Skin epidermis (tissue), 12 donors: ENCODE results near the gene ALX3.
A peak's percentile ranks its signal among the peaks of the same experiment; 100 is the strongest.

Experiments
- H3K27ac ChIP-seq, 21 experiments: fragments of 200-600 bp; sonication (generic) in 11 of 21; one replicate each; pipeline ENCODE4 v1.5.0; 2020; ENCODE audit warnings: mild to moderate bottlenecking in 3 of 21, inconsistent platforms in 2 of 21, moderate library complexity in 2 of 21
- H3K4me3 ChIP-seq, 7 experiments: fragments of 200-600 bp; sonication (generic) in 2 of 7; one replicate each; pipeline ENCODE4 v1.5.0; 2020; ENCODE audit warnings: inconsistent platforms in 2 of 7, mild to moderate bottlenecking in 2 of 7, moderate library complexity in 1 of 7

ALX3 gene

DNA sequence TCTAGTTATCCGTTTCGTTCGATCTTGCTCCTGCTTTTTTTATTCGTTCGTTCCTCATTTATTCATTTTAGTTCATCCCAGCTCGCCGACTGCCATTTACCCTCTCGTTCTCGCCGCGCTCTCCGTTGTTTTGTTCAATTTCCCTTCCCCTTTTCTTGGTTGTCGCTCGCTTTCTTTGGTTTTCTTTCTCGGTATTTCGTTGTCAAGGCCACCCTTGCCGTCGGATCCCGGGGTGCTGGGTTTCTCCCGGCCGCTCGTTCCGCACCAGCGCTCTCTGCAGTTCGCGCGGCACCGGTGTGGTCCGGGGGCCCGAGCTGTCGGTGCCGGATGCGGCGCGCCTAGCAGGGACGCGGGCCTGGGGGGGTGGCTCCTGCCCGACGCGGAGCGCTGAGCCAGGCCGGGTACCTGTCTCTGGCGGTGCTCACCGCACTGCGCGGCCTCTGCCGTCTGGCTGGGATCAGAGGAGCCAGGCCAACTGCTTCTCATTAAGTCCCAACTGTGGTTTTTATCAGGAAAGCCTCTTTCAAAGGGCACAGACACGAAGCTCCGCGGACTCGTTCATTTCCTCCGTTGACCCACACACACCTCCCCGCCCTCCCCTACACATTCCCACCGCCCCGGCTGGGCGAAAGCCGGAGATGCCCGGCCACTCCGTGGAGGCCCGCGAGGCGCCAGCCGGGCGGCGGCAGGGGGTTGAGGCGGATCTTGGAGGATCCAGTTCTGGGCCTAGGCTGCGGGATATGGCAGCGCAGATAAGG is 1.6 kb downstream of the ALX3 start:
- peak overlapping the region in 3 of 21 experiments; percentile 12 to 58 (median 29) for H3K27ac ChIP-seq

DNA sequence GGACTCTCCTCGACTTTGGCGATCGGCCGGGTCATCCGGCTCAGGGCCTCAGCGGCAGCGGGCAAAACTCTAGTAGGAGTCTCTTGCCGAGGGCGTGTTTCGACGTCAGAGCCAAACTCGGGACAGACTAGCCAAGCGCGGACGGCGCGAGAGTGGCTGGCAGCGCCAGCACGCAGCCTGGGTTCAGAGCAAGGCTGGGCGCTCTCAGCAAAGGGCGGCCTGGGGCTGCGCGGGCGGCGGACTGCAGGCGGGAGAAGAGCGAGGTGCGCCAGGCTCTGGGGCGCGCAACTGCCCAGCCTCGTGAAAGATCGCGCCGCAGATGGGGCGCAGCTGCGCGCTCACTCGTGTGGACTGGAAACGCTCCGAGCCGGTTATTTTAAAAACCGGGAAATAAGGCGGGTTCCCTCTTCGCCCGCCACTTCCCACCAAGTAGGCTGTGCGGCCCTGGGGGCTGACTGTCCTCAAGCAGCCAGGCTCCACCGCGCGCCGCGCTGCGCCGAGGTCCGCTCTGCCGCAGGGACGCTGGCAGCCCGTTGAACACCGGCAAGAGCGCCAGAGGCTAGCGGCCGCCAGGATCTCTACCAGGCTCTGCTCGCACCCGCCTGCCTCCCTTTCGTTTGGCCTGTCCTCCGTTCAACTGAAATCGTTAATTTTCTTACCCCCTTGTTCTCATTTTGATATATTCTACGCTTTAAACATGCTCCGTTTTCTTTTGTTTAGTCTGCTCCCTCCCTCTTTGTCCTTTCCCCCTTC is 2.4 kb downstream of the ALX3 start:
- Histone ChIP-seq H3K27ac (peak overlapping the region in 3 of 21 experiments; percentile 1 to 58 (median 6)), H3K4me3 (peak overlapping the region in 1 of 7 experiments; percentile 5)

More for the DNA sequence above, 1.6 kb downstream of the ALX3 start:
- peak overlapping the region in 1 of 7 experiments; percentile 5 for H3K4me3 ChIP-seq

DNA sequence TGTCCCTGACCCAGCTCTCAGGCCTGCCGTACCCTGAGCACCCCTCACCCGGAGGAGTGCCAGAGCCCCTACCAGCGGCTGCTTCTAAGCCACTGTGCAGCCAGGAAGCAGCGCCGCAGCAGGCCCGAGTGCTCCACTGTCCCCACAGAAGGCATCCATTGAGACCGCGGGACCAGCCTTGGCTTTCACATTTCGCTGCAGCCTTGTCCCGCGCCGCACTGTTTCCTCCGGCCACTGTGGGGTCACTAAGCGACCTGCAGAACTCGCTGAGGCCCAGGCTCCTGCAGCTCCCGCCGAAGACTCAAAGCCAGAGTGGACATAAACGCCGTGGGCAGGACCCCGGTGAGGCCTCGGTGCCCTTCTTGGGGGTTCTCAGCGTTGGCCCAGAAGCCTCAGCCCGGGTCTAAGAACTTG is 3.0 kb downstream of the ALX3 start:
- Histone ChIP-seq H3K27ac (peak overlapping the region in 3 of 21 experiments; percentile 1 to 30 (median 6)), H3K4me3 (no peak overlapping the region)

DNA sequence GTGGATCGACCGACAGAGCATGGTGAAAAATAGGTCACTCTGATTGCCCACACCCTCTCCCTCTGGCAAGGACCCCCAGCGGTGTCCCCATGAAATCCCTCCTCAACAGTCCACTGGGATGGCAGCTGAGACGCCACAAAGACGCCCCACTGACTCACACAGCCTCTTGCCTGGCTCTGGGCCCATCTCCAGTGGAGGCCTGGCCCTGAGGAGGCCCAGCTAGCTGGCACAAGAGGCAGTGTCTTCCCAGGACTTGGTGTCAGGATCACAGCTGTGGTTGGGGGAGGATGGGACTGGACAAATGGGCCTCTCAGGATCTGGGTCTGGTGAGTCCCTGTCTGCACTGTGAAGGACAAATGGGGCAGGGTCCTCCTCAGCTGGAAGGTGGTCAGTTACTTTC is 4.6 kb downstream of the ALX3 start:
- no peak overlapping the region for H3K27ac ChIP-seq
- no peak overlapping the region for H3K4me3 ChIP-seq

DNA sequence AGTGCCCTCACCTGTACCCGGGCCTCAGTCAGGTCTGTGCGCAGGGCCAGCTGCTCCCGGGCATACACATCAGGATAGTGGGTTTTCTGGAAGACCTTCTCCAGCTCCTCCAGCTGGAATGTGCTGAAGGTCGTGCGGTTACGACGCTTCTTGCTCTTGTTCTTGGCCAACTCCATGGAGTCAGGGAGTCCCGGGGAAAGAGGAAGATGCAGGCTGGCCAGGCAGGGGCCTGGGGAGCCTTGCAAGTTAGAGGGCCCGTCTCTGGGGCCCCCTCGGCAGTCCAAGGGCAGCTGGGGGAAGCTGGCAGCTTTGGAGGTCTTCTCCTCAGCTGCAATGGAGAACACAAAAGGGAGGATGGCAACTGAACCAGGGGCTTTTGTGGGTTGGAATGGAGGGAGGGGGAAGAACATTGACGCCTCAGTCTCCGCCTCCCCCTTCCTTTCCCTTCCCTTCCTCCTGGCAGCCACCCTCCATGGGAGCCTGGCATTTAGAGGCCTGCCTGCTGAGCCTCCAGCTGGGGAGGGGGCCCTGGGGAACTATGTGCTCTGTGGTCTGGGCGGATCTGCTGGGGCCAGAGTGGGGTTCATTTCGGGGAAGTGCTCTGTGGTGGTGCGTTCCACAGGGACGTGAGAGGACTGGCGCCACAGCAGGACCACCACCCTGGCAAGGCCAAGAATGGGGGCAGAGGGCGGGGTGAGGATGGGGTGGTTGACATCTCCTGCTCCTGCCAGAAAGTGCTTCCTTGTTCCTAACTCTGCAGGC is 5.7 kb downstream of the ALX3 start:
- H3K4me3 ChIP-seq, result no peak overlapping the region
- no peak overlapping the region for H3K27ac ChIP-seq

DNA sequence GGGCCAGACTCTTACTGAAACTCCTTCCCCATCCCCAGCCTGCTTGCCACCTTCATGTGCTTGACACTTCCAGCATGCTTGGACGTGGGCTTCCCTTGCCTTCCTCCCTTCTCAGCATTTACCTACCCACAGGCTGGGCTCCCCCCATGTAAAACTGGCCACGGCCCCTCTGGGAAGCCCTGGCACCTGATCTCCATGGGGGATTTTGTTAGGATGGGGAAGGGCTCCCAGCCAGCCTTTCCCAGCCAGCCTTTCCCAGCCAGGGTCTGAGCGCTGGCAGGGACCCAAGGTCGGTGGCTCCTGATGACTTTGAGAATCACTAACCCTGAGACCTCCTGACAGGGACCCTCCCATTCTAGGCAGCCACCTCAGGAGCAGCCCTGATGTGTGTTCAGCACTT is 6.7 kb downstream of the ALX3 start:
- no peak overlapping the region for H3K27ac ChIP-seq
- H3K4me3 ChIP-seq, result no peak overlapping the region

DNA sequence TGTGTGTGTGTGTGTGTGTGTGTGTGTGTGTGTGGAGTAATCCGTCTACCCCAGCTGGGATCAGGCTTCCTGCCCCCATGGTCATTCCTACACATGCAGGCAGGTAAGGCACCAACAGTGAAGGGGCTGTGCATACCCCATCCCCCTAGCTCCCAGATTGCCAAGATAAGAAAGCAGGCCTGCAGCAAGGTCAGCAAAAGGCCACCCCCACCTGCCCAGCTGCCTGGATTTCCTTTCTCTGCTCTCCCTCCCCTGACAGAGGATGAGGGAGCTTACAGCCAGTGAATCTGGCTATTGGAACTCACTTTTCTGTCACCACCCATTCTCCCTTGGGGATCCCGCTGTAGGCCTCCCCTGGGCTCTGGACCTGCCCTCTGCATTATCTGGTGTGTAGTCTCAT is 7.9 kb downstream of the ALX3 start:
- Histone ChIP-seq H3K4me3 (no peak overlapping the region), H3K27ac (no peak overlapping the region)

DNA sequence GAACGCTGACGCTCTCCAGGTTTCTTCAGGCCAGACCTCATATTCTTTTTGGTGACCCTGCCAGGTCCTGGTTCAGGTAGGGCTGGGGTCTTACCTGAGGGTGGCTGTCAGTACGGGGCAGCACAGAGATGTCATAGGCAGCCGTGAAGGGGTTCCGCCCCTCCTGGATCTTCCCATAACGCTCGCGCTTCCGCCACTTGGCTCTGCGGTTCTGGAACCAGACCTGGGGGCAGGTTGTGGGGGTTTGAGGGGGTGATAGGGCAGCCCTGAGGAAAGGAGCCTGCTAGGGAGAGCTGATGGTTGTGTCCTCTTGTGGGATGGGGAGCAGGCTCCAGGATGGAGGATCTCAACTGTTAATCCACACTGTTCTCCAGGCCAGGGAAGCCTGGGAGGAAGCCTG is 9.1 kb downstream of the ALX3 start:
- H3K4me3 ChIP-seq, result no peak overlapping the region
- no peak overlapping the region for H3K27ac ChIP-seq

DNA sequence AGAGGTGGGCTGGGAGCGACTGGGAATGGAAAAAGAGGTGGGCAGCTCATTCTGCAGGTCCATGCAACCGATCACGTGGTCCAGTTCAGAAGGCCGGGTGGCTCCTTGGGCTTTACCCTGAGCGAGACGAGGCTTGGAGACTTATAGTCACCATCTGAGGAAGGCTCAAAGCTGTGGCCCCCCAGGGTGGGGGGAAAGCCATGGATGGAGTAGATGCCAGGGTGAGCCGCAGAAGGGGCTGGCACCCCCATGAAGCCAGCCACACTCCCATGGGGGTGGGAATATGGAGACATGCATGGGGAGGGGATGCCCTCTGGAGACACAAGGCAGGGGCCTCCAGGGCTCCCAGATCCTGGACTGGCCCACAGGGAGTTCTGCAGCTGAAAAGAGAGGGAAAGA is 9.8 kb downstream of the ALX3 start:
- Histone ChIP-seq H3K27ac (no peak overlapping the region), H3K4me3 (no peak overlapping the region)

DNA sequence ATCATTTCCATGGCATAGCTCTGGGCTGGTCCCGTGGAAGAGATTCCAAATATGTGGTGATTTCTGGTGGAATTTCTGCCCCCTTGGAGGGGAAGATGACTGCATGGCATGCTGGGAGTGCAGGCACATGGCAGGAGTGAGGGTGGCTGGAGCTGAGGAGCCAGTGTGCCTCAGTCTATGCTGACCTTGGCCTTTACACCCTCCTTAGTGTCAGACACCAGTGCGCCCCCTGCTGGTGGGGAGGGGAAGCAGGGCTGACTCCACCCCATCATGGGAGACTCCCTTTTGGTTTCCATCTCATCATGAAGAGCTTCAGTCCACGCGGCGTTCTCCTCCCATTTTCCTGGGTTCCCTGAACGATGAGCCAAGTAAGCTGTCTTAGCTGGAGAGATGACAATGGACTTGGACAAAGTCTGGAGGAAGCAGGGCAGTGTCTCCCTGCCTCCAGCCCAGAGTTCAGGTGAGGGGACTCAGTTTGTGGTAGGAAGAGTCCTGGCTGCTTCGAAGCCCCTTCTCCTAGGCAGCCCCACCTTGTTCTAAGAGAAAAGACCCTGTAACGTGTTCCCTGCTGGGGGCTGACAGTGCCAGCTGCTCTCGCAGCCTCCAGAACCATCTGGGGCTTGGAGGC is 10.3 kb downstream of the ALX3 start:
- H3K27ac ChIP-seq, result no peak overlapping the region
- no peak overlapping the region for H3K4me3 ChIP-seq

DNA sequence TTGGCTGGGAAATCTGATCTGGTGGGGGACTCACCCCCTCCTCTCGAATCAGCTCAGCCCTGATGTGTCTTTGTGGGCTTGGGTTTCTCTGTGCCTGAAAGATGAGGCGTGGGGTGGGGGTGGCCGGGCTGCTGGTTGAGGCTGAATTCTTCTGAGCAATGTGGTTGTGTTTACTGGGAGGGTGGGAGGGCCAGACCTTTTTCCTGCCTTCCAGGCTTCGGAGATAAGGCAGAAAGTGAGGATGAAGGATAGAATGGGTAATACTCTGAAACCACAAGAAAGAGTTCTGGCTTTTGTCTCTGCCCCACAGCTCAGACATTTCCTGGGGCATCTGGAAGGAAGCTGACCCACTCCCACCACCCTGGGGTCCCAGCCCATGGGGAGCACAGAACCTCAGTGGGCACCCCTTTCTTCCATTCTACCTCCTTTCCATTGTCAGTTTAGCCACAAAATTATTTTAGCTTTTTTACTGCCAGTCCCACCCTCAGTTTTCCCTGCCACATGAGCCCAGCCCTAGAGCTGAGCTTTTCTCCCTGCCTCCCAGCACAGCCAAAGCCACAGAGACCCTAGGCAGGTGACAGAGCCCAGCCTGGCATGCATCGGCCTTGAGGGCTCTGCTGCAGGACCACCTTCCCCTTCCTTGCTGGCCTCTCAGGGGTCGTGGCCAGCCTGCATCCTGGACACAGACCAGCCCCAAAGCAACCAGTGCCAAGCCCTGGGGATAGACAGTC is 11.2 kb downstream of the ALX3 start:
- Histone ChIP-seq H3K27ac (no peak overlapping the region), H3K4me3 (no peak overlapping the region)

DNA sequence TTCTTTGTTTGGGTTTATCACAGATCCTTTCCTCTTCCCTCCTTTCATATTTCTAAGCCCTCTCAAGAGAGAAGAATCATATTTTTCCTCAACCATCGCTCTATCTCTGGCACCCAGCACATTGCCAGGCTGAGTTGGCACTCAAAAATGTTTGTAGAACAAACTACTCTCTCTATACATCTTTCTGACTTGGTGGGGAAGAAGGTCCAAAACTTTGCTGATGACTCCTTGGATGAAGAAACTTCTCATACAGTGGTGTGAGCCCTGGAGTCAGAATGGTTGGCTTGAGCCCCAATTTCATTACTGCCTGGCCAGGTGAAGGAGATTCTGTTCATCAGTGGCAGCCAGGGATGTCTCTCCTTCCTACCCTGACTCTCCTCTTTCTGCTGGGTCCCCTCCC is 11.9 kb downstream of the ALX3 start:
- Histone ChIP-seq H3K4me3 (no peak overlapping the region), H3K27ac (no peak overlapping the region)

DNA sequence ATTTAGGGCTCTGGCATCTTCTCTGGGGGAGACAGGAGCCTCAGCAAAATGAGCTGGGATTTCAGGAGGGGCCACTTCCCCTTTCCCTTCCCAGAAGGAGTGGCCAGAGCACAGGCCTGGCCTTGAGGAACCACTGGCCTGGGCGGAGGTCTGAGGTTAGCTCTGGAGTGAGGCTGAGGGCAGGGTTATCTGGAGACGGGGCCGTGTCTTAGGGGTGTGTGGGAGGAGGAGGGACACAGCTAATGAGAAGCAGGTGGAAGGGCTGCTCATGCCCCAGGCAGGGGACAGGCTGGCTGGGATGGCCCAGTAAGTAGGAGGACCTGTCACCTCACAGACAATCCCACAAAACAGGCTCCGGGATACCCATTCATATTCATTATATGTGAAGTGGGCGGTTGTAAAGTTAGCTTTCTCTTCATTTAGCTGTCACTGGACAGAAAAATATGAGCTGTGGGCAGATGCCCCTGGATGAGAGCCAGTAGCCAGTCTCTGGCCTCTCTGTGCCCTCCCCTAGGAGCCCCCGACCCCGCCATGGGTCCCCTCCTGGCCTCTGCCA is 12.4 kb downstream of the ALX3 start:
- H3K4me3 ChIP-seq, result no peak overlapping the region
- H3K27ac ChIP-seq, result peak overlapping the region in 2 of 21 experiments; percentile 35 to 72

DNA sequence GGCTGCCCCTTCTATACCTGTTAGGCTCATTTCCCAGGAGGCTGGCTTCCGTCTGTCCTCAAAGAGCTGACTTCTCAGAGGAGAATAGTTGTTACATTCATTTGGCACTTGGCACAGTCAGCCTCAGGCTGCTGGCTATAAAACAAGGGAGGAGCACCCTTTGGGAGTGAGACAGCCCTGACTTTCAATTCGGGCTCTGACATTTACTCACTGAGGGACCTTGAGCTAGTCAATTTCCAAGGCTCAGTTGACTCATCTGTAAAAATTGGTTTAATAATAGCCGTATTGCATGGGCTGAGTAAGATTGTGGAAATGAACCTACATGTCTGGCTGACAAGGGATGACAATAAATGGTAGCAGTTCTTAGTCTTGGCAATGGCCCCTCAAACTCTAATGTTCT is 13.7 kb downstream of the ALX3 start:
- Histone ChIP-seq H3K4me3 (no peak overlapping the region), H3K27ac (peak overlapping the region in 6 of 21 experiments; percentile 5 to 72 (median 34))

DNA sequence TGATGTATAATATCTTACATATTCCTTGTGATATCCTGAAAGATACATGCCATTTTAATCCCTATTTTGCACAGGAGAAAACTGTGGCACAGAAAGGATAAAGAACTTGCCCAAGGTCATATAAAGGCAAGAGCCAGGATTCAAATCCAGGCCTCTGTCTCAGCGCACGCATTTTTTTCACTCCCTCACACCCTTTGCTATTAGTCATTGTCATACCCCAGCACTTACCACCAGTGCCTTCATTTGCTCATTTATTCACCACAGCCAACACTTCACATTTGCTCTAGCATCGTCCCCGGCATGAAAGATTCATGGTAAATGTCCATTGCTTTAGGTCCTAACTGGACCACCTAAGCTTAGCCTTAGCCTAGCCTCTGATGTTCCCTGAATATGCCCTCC is 14.2 kb downstream of the ALX3 start:
- Histone ChIP-seq H3K4me3 (no peak overlapping the region), H3K27ac (peak overlapping the region in 2 of 21 experiments; percentile 5 to 49)

DNA sequence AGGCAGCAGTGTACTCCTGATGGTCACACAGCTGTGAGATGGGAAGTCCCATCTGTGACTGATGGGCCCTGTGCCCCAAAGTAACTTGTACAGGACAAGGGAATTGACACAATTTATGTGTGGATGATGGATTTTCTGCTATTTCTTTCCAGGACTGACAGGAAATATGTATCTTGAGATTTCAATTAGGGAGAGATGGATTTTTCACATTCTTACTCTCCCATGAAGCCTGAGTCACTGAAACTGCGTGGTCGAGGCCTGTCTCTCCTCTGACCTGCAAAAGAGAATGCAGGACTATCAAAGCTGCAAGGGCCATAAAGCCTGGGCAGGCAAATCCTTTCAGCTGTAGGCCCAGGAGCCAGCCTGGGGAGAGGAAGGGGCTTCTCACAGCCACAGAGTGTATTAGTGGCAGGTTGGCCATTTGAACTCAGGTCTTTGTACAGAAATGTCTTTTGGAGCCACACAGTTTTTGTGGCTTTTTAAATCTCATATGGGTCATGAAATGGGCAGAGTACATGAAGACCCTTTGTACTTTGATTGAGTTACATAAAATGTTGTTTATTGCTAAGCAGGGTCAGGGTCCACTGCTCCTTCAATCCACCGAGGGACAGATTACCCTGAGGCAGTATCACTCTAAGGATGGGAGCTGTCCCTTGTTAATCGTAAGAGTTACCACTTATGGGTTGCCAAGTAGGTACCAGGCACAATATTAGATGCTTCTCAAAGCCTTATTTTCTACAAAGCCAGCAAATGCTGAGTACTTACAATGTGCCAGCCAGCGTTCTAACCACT is 14.8 kb downstream of the ALX3 start:
- H3K4me3 ChIP-seq, result no peak overlapping the region
- H3K27ac ChIP-seq, result peak overlapping the region in 1 of 21 experiments; percentile 49

DNA sequence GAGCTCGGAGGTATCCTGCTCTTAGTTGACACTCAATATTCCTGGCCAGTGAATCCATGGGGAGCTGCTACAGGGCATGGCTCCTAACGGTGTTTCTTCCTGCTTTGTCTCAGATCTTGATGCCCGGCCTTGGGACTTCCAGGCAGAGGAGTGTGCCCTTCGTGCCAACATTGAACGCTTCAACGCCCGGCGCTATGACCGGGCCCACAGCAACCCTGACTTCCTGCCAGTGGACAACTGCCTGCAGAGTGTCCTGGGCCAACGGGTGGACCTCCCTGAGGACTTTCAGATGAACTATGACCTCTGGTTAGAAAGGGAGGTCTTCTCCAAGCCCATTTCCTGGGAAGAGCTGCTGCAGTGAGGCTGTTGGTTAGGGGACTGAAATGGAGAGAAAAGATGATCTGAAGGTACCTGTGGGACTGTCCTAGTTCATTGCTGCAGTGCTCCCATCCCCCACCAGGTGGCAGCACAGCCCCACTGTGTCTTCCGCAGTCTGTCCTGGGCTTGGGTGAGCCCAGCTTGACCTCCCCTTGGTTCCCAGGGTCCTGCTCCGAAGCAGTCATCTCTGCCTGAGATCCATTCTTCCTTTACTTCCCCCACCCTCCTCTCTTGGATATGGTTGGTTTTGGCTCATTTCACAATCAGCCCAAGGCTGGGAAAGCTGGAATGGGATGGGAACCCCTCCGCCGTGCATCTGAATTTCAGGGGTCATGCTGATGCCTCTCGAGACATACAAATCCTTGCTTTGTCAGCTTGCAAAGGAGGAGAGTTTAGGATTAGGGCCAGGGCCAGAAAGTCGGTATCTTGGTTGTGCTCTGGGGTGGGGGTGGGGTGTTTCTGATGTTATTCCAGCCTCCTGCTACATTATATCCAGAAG is 16.7 kb downstream of the ALX3 start:
- no peak overlapping the region for H3K27ac ChIP-seq
- no peak overlapping the region for H3K4me3 ChIP-seq
